Esophagus muscularis mucosa (tissue), 4 donors: Measurements from ENCODE around the gene NBDY. TPM values are rescaled to one million over a fixed set of nuclear protein-coding genes. Genes with fewer than 3 reads are reported as not detected.

Experiments
- DNase-seq: peaks from one replicate; pipeline ENCODE4 v3.0.0-alpha.2; 2017; ENCODE audit errors: extremely low spot score
- H3K27ac ChIP-seq, 4 donors: fragments of 200-600 bp; sonication (generic); replicated peaks in 1 of 4; 1 replicate in 3 of 4; 2 replicates in 1 of 4; pipeline ENCODE4 v1.5.1; 2016 to 2019; ENCODE audit warnings: mild to moderate bottlenecking in 1 of 4
- H3K27me3 ChIP-seq, 4 donors: fragments of 200-600 bp; sonication (generic); one replicate each; pipeline versions ENCODE4 v1.5.1 to v1.6.0; 2016 to 2019
- H3K36me3 ChIP-seq, 4 donors: fragments of 200-600 bp; sonication (generic); one replicate each; pipeline ENCODE4 v1.5.1; 2016 to 2019
- H3K4me1 ChIP-seq, 4 donors: fragments of 200-600 bp; sonication (generic); one replicate each; pipeline ENCODE4 v1.5.1; 2016 to 2019
- H3K4me3 ChIP-seq, 4 donors: fragments of 200-600 bp; sonication (generic); 1 replicate in 2 of 4; 2 replicates in 2 of 4; pipeline ENCODE4 v1.5.1; 2016 to 2019; ENCODE audit warnings: mild to moderate bottlenecking in 4 of 4, moderate library complexity in 1 of 4
- H3K9me3 ChIP-seq, 4 donors: fragments of 200-600 bp; sonication (generic); 1 replicate in 3 of 4; 2 replicates in 1 of 4; pipeline ENCODE4 v1.5.1; 2016 to 2019
- EP300 ChIP-seq: sonication (generic); formaldehyde crosslinking; IDR thresholded peaks from one replicate; pipeline ENCODE4 v1.6.1; 2017; ENCODE audit warnings: antibody characterized with exemption
- POLR2A ChIP-seq: fragments of 450-650 bp; IDR thresholded peaks from one replicate; pipeline ENCODE4 v1.6.1; 2017; ENCODE audit warnings: antibody characterized with exemption, moderate library complexity, mild to moderate bottlenecking, low read depth
- POLR2AphosphoS5 ChIP-seq, 2 donors: sonication (generic); formaldehyde crosslinking; IDR thresholded peaks; one replicate each; pipeline ENCODE4 v1.6.1; 2017; ENCODE audit warnings: antibody characterized with exemption in 2 of 2
- WGBS: methylation state at CpG from one replicate; pipeline ENCODE4 v1.1.5; 2018; 5-methylcytosine and 5-hydroxymethylcytosine counted together
- intact Hi-C: fragments of 100-400 bp; cut with DNase I; formaldehyde crosslinking; loops from one replicate; pipeline ENCODE4 v1.15.1; 2023
- total RNA-seq, 4 donors: library from RNA; depleted of rRNA; stranded (reverse); fragments of >200 nt; gene quantifications; one replicate each; pipeline versions ENCODE4 v1.1.0 to v1.2.1, GENCODE V29; 2016
- TF ChIP-seq, protein P1 (sequence below), 3 experiments: fragments of 200-600 bp in 2 of 3; fragments of 450-650 bp in 1 of 3; sonication (generic) in 2 of 3; IDR thresholded peaks; one replicate each; pipeline ENCODE4 v1.5.1; 2017 to 2019; ENCODE audit warnings: antibody characterized with exemption in 3 of 3, mild to moderate bottlenecking in 2 of 3, moderate library complexity in 1 of 3

NBDY gene
- total RNA-seq, 4 donors from 2014 or later, result 11.8 to 19.4 (median 18.7) TPM

GRCh38 chrX:56785442-56785841 lies 56.4 kb downstream of the NBDY start:
- no peaks in the 10 kb centered on the region for H3K36me3 ChIP-seq
- WGBS, result 92% methylated on average over 7 of the region's 7 CpGs
- H3K27ac ChIP-seq, result no peak overlapping the region
- intact Hi-C loops, result no loop called here
- no peaks in the 10 kb centered on the region for H3K27me3 ChIP-seq
- no peak for TF ChIP-seq EP300
- TF ChIP-seq, protein P1, sequence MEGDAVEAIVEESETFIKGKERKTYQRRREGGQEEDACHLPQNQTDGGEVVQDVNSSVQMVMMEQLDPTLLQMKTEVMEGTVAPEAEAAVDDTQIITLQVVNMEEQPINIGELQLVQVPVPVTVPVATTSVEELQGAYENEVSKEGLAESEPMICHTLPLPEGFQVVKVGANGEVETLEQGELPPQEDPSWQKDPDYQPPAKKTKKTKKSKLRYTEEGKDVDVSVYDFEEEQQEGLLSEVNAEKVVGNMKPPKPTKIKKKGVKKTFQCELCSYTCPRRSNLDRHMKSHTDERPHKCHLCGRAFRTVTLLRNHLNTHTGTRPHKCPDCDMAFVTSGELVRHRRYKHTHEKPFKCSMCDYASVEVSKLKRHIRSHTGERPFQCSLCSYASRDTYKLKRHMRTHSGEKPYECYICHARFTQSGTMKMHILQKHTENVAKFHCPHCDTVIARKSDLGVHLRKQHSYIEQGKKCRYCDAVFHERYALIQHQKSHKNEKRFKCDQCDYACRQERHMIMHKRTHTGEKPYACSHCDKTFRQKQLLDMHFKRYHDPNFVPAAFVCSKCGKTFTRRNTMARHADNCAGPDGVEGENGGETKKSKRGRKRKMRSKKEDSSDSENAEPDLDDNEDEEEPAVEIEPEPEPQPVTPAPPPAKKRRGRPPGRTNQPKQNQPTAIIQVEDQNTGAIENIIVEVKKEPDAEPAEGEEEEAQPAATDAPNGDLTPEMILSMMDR (IDR thresholded peaks at IDR 0.05), result no peak
- no peak for TF ChIP-seq POLR2A
- no peak for TF ChIP-seq POLR2AphosphoS5 (IDR thresholded peaks at IDR 0.05)
- no peaks in the 10 kb centered on the region for H3K9me3 ChIP-seq
- DNase-seq, result no peak
- H3K4me1 ChIP-seq, result peaks cover 0 to 26% (median 0%) of the 10 kb centered on the region in 4 donors
- H3K4me3 ChIP-seq, result no peak overlapping the region

- TF ChIP-seq POLR2AphosphoS5 (IDR thresholded peaks at IDR 0.05) (no peak), EP300 (no peak), POLR2A (no peak)
- TF ChIP-seq, protein P1 (IDR thresholded peaks at IDR 0.05), result no peak
- DNase-seq, result no peak
- no peak overlapping the region for H3K27ac ChIP-seq
- no peaks in the 10 kb centered on the region for H3K27me3 ChIP-seq
- no peaks in the 10 kb centered on the region for H3K9me3 ChIP-seq
- peaks cover 0 to 26% (median 0%) of the 10 kb centered on the region in 4 donors for H3K4me1 ChIP-seq
- H3K36me3 ChIP-seq, result no peaks in the 10 kb centered on the region
- intact Hi-C loops, result no loop called here
- 85% methylated on average over 9 of the region's 9 CpGs for WGBS
- H3K4me3 ChIP-seq, result no peak overlapping the region
Observed at GRCh38 chrX:56786889-56787733, 58.1 kb downstream of the NBDY start.

- no peak for TF ChIP-seq POLR2A
- TF ChIP-seq, protein P1 (IDR thresholded peaks at IDR 0.05), result no peak
- Histone ChIP-seq H3K4me3 (no peak overlapping the region), H3K9me3 (no peaks in the 10 kb centered on the region), H3K27ac (no peak overlapping the region), H3K36me3 (no peaks in the 10 kb centered on the region), H3K4me1 (peaks cover 0 to 19% (median 0%) of the 10 kb centered on the region in 4 donors), H3K27me3 (no peaks in the 10 kb centered on the region)
- no peak for DNase-seq
- 92% methylated on average over 5 of the region's 5 CpGs for WGBS
- intact Hi-C loops, result no loop called here
Observed at GRCh38 chrX:56787734-56788152, 58.7 kb downstream of the NBDY start.

GRCh38 chrX:56788229-56788628 lies 59.2 kb downstream of the NBDY start:
- H3K36me3 ChIP-seq, result no peaks in the 10 kb centered on the region
- peak overlapping the region in 2 of 4 donors; percentile 44 to 54 for H3K27ac ChIP-seq
- H3K4me3 ChIP-seq, result peak overlapping the region in 2 of 4 donors; percentile 36 to 40
- intact Hi-C loops, result no loop called here
- 63% methylated on average over 3 of the region's 3 CpGs for WGBS
- no peaks in the 10 kb centered on the region for H3K27me3 ChIP-seq
- peaks cover 0 to 17% (median 0%) of the 10 kb centered on the region in 4 donors for H3K4me1 ChIP-seq
- TF ChIP-seq, protein P1 (IDR thresholded peaks at IDR 0.05), result peak in 2 of 3 experiments; percentile 6 to 16
- no peak for TF ChIP-seq POLR2AphosphoS5 (IDR thresholded peaks at IDR 0.05)
- TF ChIP-seq POLR2A, result no peak
- no peak for TF ChIP-seq EP300
- H3K9me3 ChIP-seq, result no peaks in the 10 kb centered on the region
- no peak for DNase-seq
